GM18868 (cell line): ENCODE measurements around the gene RPTOR.

Experiments
- ATAC-seq: cut with Tn5 transposase; IDR thresholded peaks from one replicate; pipeline ENCODE4 v1.9.1; 2021; ENCODE audit warnings: mild to moderate bottlenecking, moderate library complexity; ENCODE audit not compliant: unreplicated experiment

RPTOR gene

DNA sequence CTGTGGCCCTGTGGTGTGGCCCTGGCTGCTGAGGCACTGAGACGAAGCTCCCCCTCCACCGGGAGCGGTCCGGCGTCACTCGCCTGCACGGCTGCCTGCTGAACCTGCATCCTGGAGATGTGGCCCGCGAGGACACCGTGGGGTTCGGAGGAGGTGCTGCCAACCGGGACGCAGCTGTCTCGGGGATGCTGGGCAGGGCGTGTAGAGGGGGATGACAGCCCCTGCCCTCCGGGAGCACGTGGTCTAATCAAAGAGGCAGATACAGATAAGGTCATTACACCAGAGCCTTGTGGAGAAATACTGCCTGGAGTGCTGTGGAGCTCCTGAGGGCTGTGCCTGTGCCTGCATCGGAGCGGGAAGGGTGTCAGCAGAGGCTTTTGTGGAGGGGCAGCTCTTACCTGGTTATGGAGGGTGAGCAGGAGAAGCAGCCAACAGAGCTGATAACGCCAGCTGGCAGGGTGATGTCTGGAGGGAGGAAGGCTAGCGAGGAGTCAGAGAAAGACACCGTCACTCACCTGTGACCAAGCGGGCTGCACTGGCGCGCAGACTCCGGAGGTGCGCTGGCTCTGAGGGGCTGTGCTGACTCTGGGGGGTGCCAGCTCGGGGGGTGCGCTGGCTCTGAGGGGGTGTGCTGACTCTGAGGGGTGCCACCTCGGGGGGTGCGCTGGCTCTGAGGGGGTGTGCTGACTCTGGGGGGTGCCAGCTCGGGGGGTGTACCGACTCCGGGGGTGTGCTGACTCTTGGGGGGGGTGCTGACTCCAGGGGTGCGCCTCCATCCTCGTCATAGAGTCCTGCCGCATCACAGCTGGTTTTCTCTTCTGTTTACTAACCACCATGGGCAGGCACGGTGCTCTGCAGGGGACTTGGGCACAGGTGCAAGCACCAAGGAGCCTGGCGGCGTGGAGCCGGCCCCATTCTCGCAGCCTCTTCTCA, 342.3 kb downstream of the RPTOR start:
- no peak for ATAC-seq

- no peak for ATAC-seq
Measured at GRCh38 chr17:80887639-80888175, 343.1 kb downstream of the RPTOR start.

DNA sequence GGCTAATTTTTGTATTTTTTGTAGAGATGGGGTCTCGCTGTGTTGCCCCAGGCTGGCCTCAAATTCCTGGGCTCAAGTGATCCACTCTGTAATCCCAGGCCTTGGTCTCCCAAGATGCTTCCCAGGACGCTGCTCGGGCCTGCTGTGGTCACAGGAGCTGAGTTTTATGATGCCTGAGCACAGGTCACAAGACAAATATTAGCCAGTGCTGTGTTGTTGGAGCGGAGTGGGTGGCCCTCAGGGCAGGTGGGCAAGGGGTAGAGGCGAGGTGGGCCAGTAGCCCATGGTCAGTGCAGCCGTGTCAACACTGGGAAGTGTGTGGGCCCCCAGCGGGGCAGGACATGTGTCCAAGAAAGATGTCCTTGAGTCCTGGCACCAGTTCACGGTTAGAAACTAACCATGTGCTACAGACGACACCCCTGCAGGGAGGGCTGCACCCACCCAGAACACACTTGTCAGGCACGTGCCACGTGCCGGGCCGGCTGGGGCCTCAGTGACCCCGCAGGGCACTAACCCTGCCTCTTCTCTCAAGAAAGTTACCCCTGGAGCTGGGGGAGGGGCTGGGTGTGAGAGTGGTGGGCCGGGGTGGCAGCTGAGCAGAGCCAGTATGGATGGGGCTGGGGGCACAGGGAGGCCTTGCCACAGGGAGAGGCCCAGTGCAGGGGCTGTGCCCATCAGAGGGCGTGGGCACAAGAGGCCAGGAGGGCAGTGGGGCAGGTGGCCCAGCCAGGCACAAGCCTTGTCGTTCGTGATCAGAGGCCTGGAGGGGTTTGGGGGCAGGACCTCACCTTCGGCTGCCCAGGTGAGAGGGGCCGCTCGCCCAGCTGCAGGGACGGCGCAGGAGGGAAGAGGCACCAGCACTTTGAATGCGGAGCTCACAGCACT, 343.9 kb downstream of the RPTOR start:
- ATAC-seq = no peak

GRCh38 chr17:80889231-80890195, 344.9 kb downstream of the RPTOR start:
- ATAC-seq = no peak

DNA sequence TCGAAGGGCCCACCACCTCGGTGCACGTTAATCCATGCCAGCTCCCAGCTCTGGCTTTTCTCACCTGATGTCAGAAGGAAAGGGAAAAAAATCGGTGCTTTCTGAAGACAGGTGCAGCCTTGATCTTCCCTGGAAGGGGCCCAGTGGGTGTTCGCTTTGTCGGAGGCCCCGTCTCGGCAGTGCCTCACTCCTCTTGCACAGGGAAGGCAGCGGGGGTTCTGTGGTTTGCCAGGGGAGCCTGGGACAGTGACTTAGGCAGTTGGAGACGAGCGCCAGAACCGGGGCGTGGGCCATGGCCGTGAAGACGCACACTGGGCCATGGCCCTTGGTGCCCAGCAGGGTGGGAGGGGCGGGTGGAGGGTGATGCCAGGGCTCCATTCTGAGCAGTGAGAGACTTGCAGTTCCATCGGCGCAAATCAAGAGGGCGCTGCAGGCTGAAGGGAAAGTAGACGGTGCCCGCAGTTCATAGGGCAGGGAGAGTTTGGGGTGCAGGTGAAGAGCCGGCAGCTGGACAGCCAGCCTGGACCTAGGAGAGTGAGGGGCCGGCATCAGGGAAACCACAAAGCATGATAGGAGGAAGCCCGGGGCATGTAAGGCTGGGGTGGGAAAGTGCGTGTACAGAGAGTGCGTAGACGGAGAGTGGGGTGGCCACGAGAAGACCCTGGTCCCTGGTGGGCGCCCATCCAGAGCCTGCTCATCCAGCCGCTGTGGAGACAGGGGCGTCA, 345.7 kb downstream of the RPTOR start:
- no peak for ATAC-seq

GRCh38 chr17:80890921-80891396, 346.3 kb downstream of the RPTOR start:
- no peak for ATAC-seq

- no peak for ATAC-seq
Measured at GRCh38 chr17:80891397-80892018, 346.9 kb downstream of the RPTOR start.

- ATAC-seq = peak; percentile 56
Measured at GRCh38 chr17:80892019-80892855, 347.6 kb downstream of the RPTOR start.

DNA sequence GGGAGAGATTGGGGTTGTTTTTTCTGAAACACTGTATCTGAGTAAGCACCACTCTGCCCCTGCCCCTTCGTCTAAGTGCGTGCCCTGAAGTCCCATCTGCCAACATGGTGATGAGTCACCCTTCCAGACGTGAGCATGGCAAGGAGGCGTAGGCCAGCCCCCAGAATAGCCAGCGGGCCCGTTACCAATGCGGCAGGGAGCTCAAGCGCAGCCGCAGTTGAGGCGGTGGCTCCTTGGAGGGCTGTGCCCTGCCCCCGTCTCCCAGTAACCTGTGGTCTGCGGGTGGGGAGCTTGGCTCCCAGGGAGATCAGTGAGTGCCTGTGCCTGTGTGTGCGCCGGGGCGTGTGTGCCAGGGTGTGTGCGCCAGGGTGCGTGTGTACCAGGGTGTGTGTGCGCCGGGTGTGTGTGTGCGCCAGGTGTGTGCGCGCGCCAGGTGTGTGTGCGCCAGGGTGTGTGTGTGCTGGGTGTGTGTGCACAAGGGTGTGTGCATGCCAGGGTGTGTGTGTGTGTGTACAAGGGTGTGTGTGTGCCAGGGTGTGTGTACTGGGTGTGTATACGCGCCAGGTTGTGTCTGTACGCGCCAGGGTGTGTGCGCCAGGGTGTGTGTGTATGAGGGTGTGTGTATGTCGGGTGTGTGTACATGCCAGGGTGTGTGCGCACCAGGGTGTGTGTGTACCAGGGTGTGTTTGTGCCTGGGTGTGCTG, 348.4 kb downstream of the RPTOR start:
- ATAC-seq = no peak

GRCh38 chr17:80893604-80894438, 349.2 kb downstream of the RPTOR start:
- ATAC-seq = no peak

GRCh38 chr17:80894439-80894721, 349.7 kb downstream of the RPTOR start:
- ATAC-seq = no peak

- ATAC-seq = no peak
Measured at GRCh38 chr17:80894726-80895125, 350.1 kb downstream of the RPTOR start.

GRCh38 chr17:80895366-80895765, 350.7 kb downstream of the RPTOR start:
- no peak for ATAC-seq

DNA sequence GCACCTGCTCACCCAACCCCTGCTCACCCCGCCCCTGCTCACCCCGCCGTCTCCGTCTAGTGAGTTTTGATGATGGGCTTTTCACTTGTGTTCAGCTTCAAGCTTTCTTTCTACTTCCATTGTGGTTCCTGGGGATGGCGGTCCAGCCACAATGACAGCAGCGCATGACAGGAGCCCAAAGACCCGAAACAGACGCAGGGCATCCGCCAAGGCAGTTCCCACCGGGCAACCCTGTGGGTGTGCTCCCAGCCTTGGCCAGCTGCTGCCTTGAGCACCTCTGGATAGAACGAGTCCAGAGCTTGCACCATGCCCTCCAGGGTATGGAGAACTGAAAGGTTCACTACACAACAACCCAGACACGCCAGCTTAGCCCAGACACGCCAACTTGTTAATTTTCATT, 354.1 kb downstream of the RPTOR start:
- ATAC-seq = no peak

- ATAC-seq = no peak
Measured at GRCh38 chr17:80899402-80900268, 355.0 kb downstream of the RPTOR start.

- ATAC-seq = peak; percentile 49
Measured at GRCh38 chr17:80901319-80901718, 356.7 kb downstream of the RPTOR start.
